HCT116 (cell line): Measurements from ENCODE around the gene MYO5C. TPM values are rescaled to one million over a fixed set of nuclear protein-coding genes. Genes with fewer than 3 reads are reported as not detected.
A peak's percentile ranks its signal among the peaks of the same experiment; 100 is the strongest.

ENCODE experiments used
- ATAC-seq: fragments of 200-7000 bp; cut with Tn5 transposase; 2 replicates; pipeline ENCODE4 v1.9.1; 2020; ENCODE audit warnings: mild to moderate bottlenecking, moderate library complexity
- BruUV-seq: library from RNA; stranded (reverse); fragments of 400-500 nt; replicated peaks from 2 replicates; lab custom pipeline; 2021; lab: Mats Ljungman, UMichigan
- CTCF ChIA-PET: fragments of 300-600 bp; sonication (Branson Sonifier 250); formaldehyde crosslinking; loops from one replicate; lab custom pipeline; 2021; ENCODE audit warnings: antibody characterized with exemption; lab: Charles Lee
- POLR2A ChIA-PET: fragments of 300-600, 350-600 bp; sonication (Branson Sonifier 250); formaldehyde crosslinking; loops from one replicate; lab custom pipeline; 2021; ENCODE audit warnings: antibody characterized with exemption; lab: Charles Lee
- RAD21 ChIA-PET, 2 experiments: fragments of 300-600 bp; sonication (Branson Sonifier 250); formaldehyde crosslinking; loops; one replicate each; lab custom pipeline; 2023; ENCODE audit warnings: low total read pairs in 2 of 2; ENCODE audit not compliant: uncharacterized antibody in 2 of 2, unreplicated experiment in 2 of 2, low non-redundant PET in 1 of 2; lab: Charles Lee
- DNase-seq: peaks from one replicate; pipeline ENCODE4 v3.0.0-alpha.2; 2010; ENCODE audit warnings: low read depth, low spot score
- H2AFZ ChIP-seq: fragments of 200-600 bp; shearing (Covaris generic), sonication (generic); 2 replicates; pipeline ENCODE4 v1.6.1; 2017; ENCODE audit warnings: low read depth, mixed run types, mixed read lengths, antibody characterized with exemption, low read length; ENCODE audit not compliant: poor library complexity, severe bottlenecking
- H3K27ac ChIP-seq: 2 replicates; pipeline ENCODE4 v1.5.1; 2012; ENCODE audit warnings: low read depth, low read length
- H3K27me3 ChIP-seq: fragments of 200-600 bp; sonication (generic); 2 replicates; pipeline ENCODE4 v1.6.1; 2016; ENCODE audit warnings: mixed run types, low read length, mixed read lengths; ENCODE audit not compliant: insufficient read depth
- H3K36me3 ChIP-seq, 2 experiments: fragments of 200-500 bp in 1 of 2; fragments of 200-600 bp in 1 of 2; sonication (Bioruptor generic) in 1 of 2; sonication (generic) in 1 of 2; 2 replicates each; pipeline versions ENCODE4 v1.5.1 to v1.6.1; 2014 to 2016; ENCODE audit warnings: low read length in 2 of 2, inconsistent platforms in 1 of 2, mixed read lengths in 1 of 2, mixed run types in 1 of 2; ENCODE audit not compliant: insufficient read depth in 2 of 2, control insufficient read depth in 1 of 2
- H3K4me1 ChIP-seq, 2 experiments: fragments of 200-600 bp in 1 of 2; sonication (generic) in 1 of 2; 2 replicates each; pipeline versions ENCODE4 v1.5.1 to v1.6.1; 2012 to 2017; ENCODE audit warnings: low read length in 2 of 2, inconsistent platforms in 1 of 2, mild to moderate bottlenecking in 1 of 2, mixed read lengths in 1 of 2, mixed run types in 1 of 2, moderate library complexity in 1 of 2; ENCODE audit not compliant: insufficient read depth in 2 of 2, control insufficient read depth in 1 of 2
- H3K4me2 ChIP-seq: fragments of 200-600 bp; sonication (generic); 2 replicates; pipeline ENCODE4 v1.6.1; 2017; ENCODE audit warnings: mixed run types, low read length, mixed read lengths
- H3K4me3 ChIP-seq, 2 experiments: fragments of 200-600 bp in 1 of 2; sonication (generic) in 1 of 2; replicated peaks in 1 of 2; 2 replicates each; pipeline ENCODE4 v1.5.1; 2011 to 2016; ENCODE audit warnings: low read length in 2 of 2, control low read depth in 1 of 2, low read depth in 1 of 2, mild to moderate bottlenecking in 1 of 2, mixed read lengths in 1 of 2, mixed run types in 1 of 2
- H3K79me2 ChIP-seq: fragments of 200-600 bp; sonication (generic); 2 replicates; pipeline ENCODE4 v1.6.1; 2017; ENCODE audit warnings: mild to moderate bottlenecking, mixed run types, low read length, moderate library complexity, mixed read lengths; ENCODE audit not compliant: insufficient read depth
- H3K9ac ChIP-seq: fragments of 200-600 bp; sonication (generic); 2 replicates; pipeline ENCODE4 v1.6.1; 2016; ENCODE audit warnings: low read length, mixed read lengths
- H3K9me2 ChIP-seq: fragments of 200-600 bp; sonication (generic), shearing (Covaris generic); 2 replicates; pipeline ENCODE4 v1.6.1; 2017; ENCODE audit warnings: mixed run types, mild to moderate bottlenecking, moderate library complexity; ENCODE audit not compliant: insufficient read depth
- H3K9me3 ChIP-seq, 2 experiments: fragments of 200-500 bp in 1 of 2; fragments of 200-600 bp in 1 of 2; sonication (Bioruptor generic) in 1 of 2; sonication (generic) in 1 of 2; 2 replicates each; pipeline ENCODE4 v1.6.1; 2014 to 2017; ENCODE audit warnings: low read length in 2 of 2, mixed read lengths in 2 of 2, inconsistent platforms in 1 of 2, low read depth in 1 of 2, mild to moderate bottlenecking in 1 of 2, mixed run types in 1 of 2, moderate library complexity in 1 of 2; ENCODE audit not compliant: control insufficient read depth in 1 of 2, insufficient read depth in 1 of 2
- H4K20me1 ChIP-seq: fragments of 200-600 bp; sonication (generic), shearing (Covaris generic); 2 replicates; pipeline ENCODE4 v1.6.1; 2017; ENCODE audit warnings: mixed run types, mild to moderate bottlenecking, moderate library complexity; ENCODE audit not compliant: insufficient read depth
- CTCF ChIP-seq, 3 experiments: fragments of 200-600 bp in 1 of 3; sonication (generic) in 1 of 3; IDR thresholded peaks in 2 of 3; conservative IDR thresholded peaks in 1 of 3; 2 replicates each; pipeline ENCODE4 v1.5.1; 2012 to 2017; ENCODE audit warnings: low read depth in 2 of 3, low read length in 2 of 3, antibody characterized with exemption in 1 of 3, borderline replicate concordance in 1 of 3, control low read depth in 1 of 3, mild to moderate bottlenecking in 1 of 3, mixed read lengths in 1 of 3, mixed run types in 1 of 3, moderate library complexity in 1 of 3; ENCODE audit not compliant: insufficient read depth in 1 of 3
- EGR1 ChIP-seq: IDR thresholded peaks from 2 replicates; pipeline ENCODE4 v1.6.1; 2012; ENCODE audit warnings: low read depth
- EZH2 ChIP-seq: fragments of 200-600 bp; sonication (generic); IDR thresholded peaks from 2 replicates; pipeline ENCODE4 v1.6.1; 2017; ENCODE audit warnings: antibody characterized with exemption, mixed run types
- FOSL1 ChIP-seq: IDR thresholded peaks from 2 replicates; pipeline ENCODE4 v1.6.1; 2012; ENCODE audit warnings: low read depth
- POLR2AphosphoS5 ChIP-seq: IDR thresholded peaks from 2 replicates; pipeline ENCODE4 v1.6.1; 2011; ENCODE audit warnings: mild to moderate bottlenecking, low read depth, low read length, moderate library complexity
- RAD21 ChIP-seq: IDR thresholded peaks from 2 replicates; pipeline ENCODE4 v1.6.1; 2012; ENCODE audit warnings: low read depth, mild to moderate bottlenecking
- SIN3A ChIP-seq: IDR thresholded peaks from 2 replicates; pipeline ENCODE4 v1.6.1; 2012; ENCODE audit warnings: low read depth
- TCF7L2 ChIP-seq: IDR thresholded peaks from 2 replicates; pipeline ENCODE4 v1.7.0; 2011; ENCODE audit warnings: borderline replicate concordance, inconsistent platforms; ENCODE audit not compliant: insufficient read depth, insufficient read length; ENCODE audit errors: extremely low read depth
- YY1 ChIP-seq: IDR thresholded peaks from 2 replicates; pipeline ENCODE4 v1.6.1; 2011; ENCODE audit warnings: low read length, low read depth, moderate library complexity, mild to moderate bottlenecking; ENCODE audit not compliant: insufficient replicate concordance; ENCODE audit errors: extremely low read depth
- ZBTB33 ChIP-seq: IDR thresholded peaks from 2 replicates; pipeline ENCODE4 v1.6.1; 2011; ENCODE audit warnings: mild to moderate bottlenecking, low read length, moderate library complexity; ENCODE audit not compliant: insufficient replicate concordance; ENCODE audit errors: extremely low read depth
- ZFX ChIP-seq: fragments of 450-650 bp; IDR thresholded peaks from 2 replicates; pipeline ENCODE4 v1.6.1; 2017
- ZNF274 ChIP-seq: fragments of 200-500 bp; sonication (Bioruptor generic); IDR thresholded peaks from 2 replicates; pipeline ENCODE4 v1.6.1; 2014; ENCODE audit warnings: mild to moderate bottlenecking, low read depth, low read length, inconsistent platforms
- intact Hi-C: fragments of 100-400 bp; cut with micrococcal nuclease; formaldehyde crosslinking; loops from 2 replicates; pipeline ENCODE4 v1.10.0; 2022
- total RNA-seq: library from RNA; stranded (reverse); gene quantifications from one replicate; pipeline ENCODE4 v1.2.1, GENCODE V29; 2021; ENCODE audit not compliant: unreplicated experiment

Gene MYO5C
- total RNA-seq, 1 experiment from 2014 or later, result 34.0 TPM

- POLR2A ChIA-PET, result no interaction called here
- Histone ChIP-seq H4K20me1 (no peaks in the 10 kb centered on the region), H3K4me2 (no peak overlapping the region), H3K9me2 (no peaks in the 10 kb centered on the region), H3K27ac (no peak overlapping the region), H3K4me1 (peaks cover 5 to 13% of the 10 kb centered on the region in 2 experiments), H3K9me3 (no peaks in the 10 kb centered on the region), H3K9ac (no peak overlapping the region), H3K36me3 (no peaks in the 10 kb centered on the region), H3K4me3 (no peak overlapping the region), H3K27me3 (no peaks in the 10 kb centered on the region), H3K79me2 (no peaks in the 10 kb centered on the region), H2AFZ (no peak overlapping the region)
- RAD21 ChIA-PET, result no interaction called here
- TF ChIP-seq ZFX (no peak), TCF7L2 (no peak), CTCF (IDR thresholded peaks at IDR 0.05 in 2 of 3, conservative IDR thresholded peaks at IDR 0.05 in 1 of 3; ENCODE audit: borderline replicate concordance in 1 of 3, insufficient read depth in 1 of 3, low read depth in 2 of 3, low read length in 2 of 3) (peak in 1 of 3 experiments; percentile 32; a peak in 2 of 6 replicates), RAD21 (no peak), EZH2 (no peak)
- no TSS peak for BruUV-seq
- CTCF ChIA-PET, result interaction anchor here (0.6 to 1.1 kb wide), 4 partner anchors 11 to 397 kb away, joined by 3 to 4 read pairs (median 3); no protein-coding TSS in a partner anchor
- 0 out of 2 replicates have a peak, but pooled peaks have one; percentile 46 for ATAC-seq
- intact Hi-C loops, result no loop called here
- DNase-seq, result no peak
Measured at GRCh38 chr15:52336529-52336928, 40.9 kb upstream of the MYO5C start.

- ChIA-PET CTCF (no interaction called here), RAD21 (no interaction called here), POLR2A (no interaction called here)
- no TSS peak for BruUV-seq
- no peak overlapping the region for H3K9ac ChIP-seq
- H3K79me2 ChIP-seq, result no peaks in the 10 kb centered on the region
- H3K4me3 ChIP-seq, result no peak overlapping the region
- no peak overlapping the region for H3K4me2 ChIP-seq
- no peaks in the 10 kb centered on the region for H3K9me3 ChIP-seq
- no peaks in the 10 kb centered on the region for H3K36me3 ChIP-seq
- H2AFZ ChIP-seq, result no peak overlapping the region
- no peaks in the 10 kb centered on the region for H4K20me1 ChIP-seq
- intact Hi-C loops, result no loop called here
- no peaks in the 10 kb centered on the region for H3K9me2 ChIP-seq
- ATAC-seq (no peak), DNase-seq (no peak)
- H3K27me3 ChIP-seq, result no peaks in the 10 kb centered on the region
- H3K27ac ChIP-seq, result no peak overlapping the region
- H3K4me1 ChIP-seq, result peaks cover 5 to 14% of the 10 kb centered on the region in 2 experiments
- no peak for TF ChIP-seq POLR2AphosphoS5
- no peak for TF ChIP-seq ZNF274
- TF ChIP-seq CTCF (IDR thresholded peaks at IDR 0.05 in 2 of 3, conservative IDR thresholded peaks at IDR 0.05 in 1 of 3; ENCODE audit: borderline replicate concordance in 1 of 3, insufficient read depth in 1 of 3, low read depth in 2 of 3, low read length in 2 of 3), result no peak
- no peak for TF ChIP-seq FOSL1
- TF ChIP-seq SIN3A, result no peak
- TF ChIP-seq EGR1, result no peak
- TF ChIP-seq YY1, result no peak
- TF ChIP-seq ZBTB33, result no peak
- TF ChIP-seq ZFX, result no peak
Measured at GRCh38 chr15:52334491-52335160, 39.0 kb upstream of the MYO5C start.
